Prostate gland (tissue), 2 donors: ENCODE results near the gene BTBD2. TPM values are rescaled to one million over a fixed set of nuclear protein-coding genes. Genes with fewer than 3 reads are reported as not detected.
A peak's percentile ranks its signal among the peaks of the same experiment; 100 is the strongest.

Source experiments
- DNase-seq: peaks from one replicate; pipeline ENCODE4 v3.0.0-alpha.2; 2019; ENCODE audit warnings: low spot score
- H3K27ac ChIP-seq, 2 donors: fragments of 200-600 bp; sonication (generic); 2 replicates each; pipeline ENCODE4 v1.5.1; 2017 to 2019
- H3K27me3 ChIP-seq: fragments of 200-600 bp; sonication (generic); replicated peaks from 2 replicates; pipeline ENCODE4 v1.5.1; 2019; ENCODE audit not compliant: insufficient read depth
- H3K36me3 ChIP-seq, 2 donors: fragments of 200-600 bp; sonication (generic); 1 replicate in 1 of 2; 2 replicates in 1 of 2; pipeline versions ENCODE4 v1.5.1 to v1.8.1; 2017 to 2019
- H3K4me1 ChIP-seq: fragments of 200-600 bp; sonication (generic); replicated peaks from 2 replicates; pipeline ENCODE4 v1.5.1; 2019
- H3K4me3 ChIP-seq, 2 donors: fragments of 200-600 bp; sonication (generic); 2 replicates each; pipeline ENCODE4 v1.5.1; 2017 to 2019
- H3K9me3 ChIP-seq: fragments of 200-600 bp; sonication (generic); 2 replicates; pipeline ENCODE4 v1.5.1; 2017
- CTCF ChIP-seq, 4 experiments: fragments of 200-600 bp in 2 of 4; fragments of 450-650 bp in 2 of 4; sonication (generic) in 2 of 4; IDR thresholded peaks; 1 replicate in 3 of 4; 2 replicates in 1 of 4; pipeline ENCODE4 v1.5.1; 2016 to 2019; ENCODE audit warnings: antibody characterized with exemption in 4 of 4, mild to moderate bottlenecking in 2 of 4, moderate library complexity in 2 of 4
- POLR2A ChIP-seq: fragments of 450-650 bp; IDR thresholded peaks from one replicate; pipeline ENCODE4 v1.6.1; 2016; ENCODE audit warnings: antibody characterized with exemption, mild to moderate bottlenecking
- POLR2AphosphoS5 ChIP-seq: sonication (generic); formaldehyde crosslinking; IDR thresholded peaks from one replicate; pipeline ENCODE4 v1.6.1; 2017; ENCODE audit warnings: antibody characterized with exemption
- WGBS: methylation state at CpG from one replicate; pipeline ENCODE4 v1.1.5; 2018; 5-methylcytosine and 5-hydroxymethylcytosine counted together
- intact Hi-C: fragments of 100-400 bp; cut with DNase I; formaldehyde crosslinking; loops from one replicate; pipeline ENCODE4 v1.14.2; 2022
- total RNA-seq, 2 donors: library from RNA; depleted of rRNA; stranded (reverse); fragments of >200 nt; gene quantifications; one replicate each; pipeline ENCODE4 v1.1.0, GENCODE V29; 2016

The BTBD2 gene
- total RNA-seq, 2 donors from 2014 or later: 116 to 136 TPM

GRCh38 chr19:2041683-2042484, 26.4 kb upstream of the BTBD2 start:
- H3K27ac ChIP-seq: peak overlapping the region; percentile 99 to 100
- intact Hi-C loops: no loop called here
- H3K4me1 ChIP-seq: peaks cover 45% of the 10 kb centered on the region
- H3K36me3 ChIP-seq: peaks cover 9 to 19% of the 10 kb centered on the region in 2 donors
- DNase-seq: peak; percentile 99
- 19% methylated on average over 50 of the region's 77 CpGs for WGBS
- H3K27me3 ChIP-seq: no peaks in the 10 kb centered on the region
- peak overlapping the region; percentile 16 to 41 for H3K4me3 ChIP-seq
- peak; percentile 81 for TF ChIP-seq POLR2AphosphoS5
- TF ChIP-seq CTCF (IDR thresholded peaks at IDR 0.05): no peak
- peak; percentile 68 for TF ChIP-seq POLR2A
- H3K9me3 ChIP-seq: no peaks in the 10 kb centered on the region

GRCh38 chr19:2041433-2041682, 25.8 kb upstream of the BTBD2 start:
- WGBS: 64% methylated on average over 6 of the region's 6 CpGs

GRCh38 chr19:2040647-2041432, 25.3 kb upstream of the BTBD2 start:
- peak overlapping the region in 1 of 2 donors; percentile 41 for H3K4me3 ChIP-seq
- 90% methylated on average over 25 of the region's 28 CpGs for WGBS
- intact Hi-C loops: no loop called here
- TF ChIP-seq POLR2A: no peak
- no peak for TF ChIP-seq CTCF (IDR thresholded peaks at IDR 0.05)
- no peak for TF ChIP-seq POLR2AphosphoS5
- peak; percentile 4 for DNase-seq
- peaks cover 35% of the 10 kb centered on the region for H3K4me1 ChIP-seq
- H3K27ac ChIP-seq: peak overlapping the region; percentile 99 to 100
- H3K9me3 ChIP-seq: no peaks in the 10 kb centered on the region
- H3K36me3 ChIP-seq: peaks cover 9 to 19% of the 10 kb centered on the region in 2 donors
- H3K27me3 ChIP-seq: no peaks in the 10 kb centered on the region

More at GRCh38 chr19:2041433-2041682, 25.8 kb upstream of the BTBD2 start:
- H3K9me3 ChIP-seq: no peaks in the 10 kb centered on the region
- H3K36me3 ChIP-seq: peaks cover 9 to 19% of the 10 kb centered on the region in 2 donors
- peaks cover 40% of the 10 kb centered on the region for H3K4me1 ChIP-seq
- peak overlapping the region; percentile 16 to 41 for H3K4me3 ChIP-seq
- no peak for TF ChIP-seq POLR2A
- no peak for TF ChIP-seq CTCF (IDR thresholded peaks at IDR 0.05)
- TF ChIP-seq POLR2AphosphoS5: no peak
- peak overlapping the region; percentile 99 to 100 for H3K27ac ChIP-seq
- H3K27me3 ChIP-seq: no peaks in the 10 kb centered on the region
- peak; percentile 7 for DNase-seq
- intact Hi-C loops: no loop called here

- Histone ChIP-seq H3K4me3 (no peak overlapping the region), H3K9me3 (no peaks in the 10 kb centered on the region), H3K27me3 (no peaks in the 10 kb centered on the region), H3K4me1 (peaks cover 29% of the 10 kb centered on the region), H3K27ac (peak overlapping the region; percentile 99 to 100), H3K36me3 (peaks cover 9 to 19% of the 10 kb centered on the region in 2 donors)
- TF ChIP-seq POLR2A (no peak), POLR2AphosphoS5 (no peak), CTCF (IDR thresholded peaks at IDR 0.05) (no peak)
- WGBS: 79% methylated on average over 13 of the region's 20 CpGs
- intact Hi-C loops: no loop called here
- DNase-seq: peak; percentile 19
Observed at GRCh38 chr19:2039959-2040646, 24.6 kb upstream of the BTBD2 start.
